ENCODE results near the gene NTM. TPM values are rescaled to one million over a fixed set of nuclear protein-coding genes. Genes with fewer than 3 reads are reported as not detected.

The NTM gene
- total and polyA plus RNA-seq, 9 donors = 0.16 to 8.5 (median 0.55) TPM; not detected in 3

DNA sequence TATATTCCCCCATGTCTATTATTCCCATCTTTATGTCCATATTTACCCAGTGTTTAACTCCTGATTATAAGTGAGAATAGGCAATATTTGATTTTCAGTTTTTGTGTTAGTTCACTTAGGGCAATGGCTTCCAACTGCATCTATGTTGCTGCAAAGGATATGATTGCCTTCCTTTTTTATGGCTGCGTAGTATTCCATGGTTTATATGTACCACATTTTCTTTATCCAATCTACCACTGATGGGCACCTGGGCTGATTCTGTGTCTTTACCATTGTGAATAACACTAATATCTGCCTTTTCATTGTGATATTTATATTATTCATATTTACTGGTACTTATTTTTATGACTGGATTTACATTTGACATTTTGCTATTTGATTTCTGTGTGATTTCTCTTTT is 649.6 kb downstream of the NTM start:
- TF ChIP-seq POLR2A (IDR thresholded peaks at IDR 0.05) (no peak), CTCF (IDR thresholded peaks at IDR 0.05) (no peak), EP300 (IDR thresholded peaks at IDR 0.05) (no peak)
- Histone ChIP-seq H3K9me3 (no peaks in the 10 kb centered on the region), H3K27ac (no peak overlapping the region), H3K27me3 (no peaks in the 10 kb centered on the region), H3K4me3 (no peak overlapping the region), H3K4me1 (ENCODE audit: insufficient read depth) (no peaks in the 10 kb centered on the region), H3K36me3 (no peaks in the 10 kb centered on the region)
- intact Hi-C loops (cut with DNase I) = no loop called here
- WGBS, 3 donors = 87 to 100% (median 98%) methylated on average over 1 of the region's 1 CpG
- DNase-seq = no peak

DNA sequence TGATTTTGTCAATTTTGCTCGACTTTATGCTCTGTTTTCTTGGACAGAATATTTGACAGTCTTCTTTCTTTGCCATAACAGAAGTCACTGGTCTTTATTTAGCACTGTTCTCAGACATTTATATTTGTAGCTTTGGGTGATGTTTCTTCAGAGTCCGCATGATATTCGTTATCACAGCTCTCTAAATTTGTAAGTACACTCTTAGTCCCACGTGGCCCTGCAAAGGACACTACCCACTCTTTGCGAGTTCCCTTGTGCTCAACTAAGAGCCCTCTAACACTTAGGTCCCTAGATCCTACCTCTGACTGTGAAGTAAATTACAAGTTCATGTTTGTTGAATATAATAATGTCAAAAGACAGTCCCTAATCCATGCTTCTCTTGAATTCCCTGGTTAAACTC is 651.9 kb downstream of the NTM start:
- Histone ChIP-seq H3K36me3 (no peaks in the 10 kb centered on the region), H3K4me3 (no peak overlapping the region), H3K27me3 (no peaks in the 10 kb centered on the region), H3K9me3 (no peaks in the 10 kb centered on the region), H3K27ac (no peak overlapping the region), H3K4me1 (ENCODE audit: insufficient read depth) (no peaks in the 10 kb centered on the region)
- no peak for TF ChIP-seq POLR2A (IDR thresholded peaks at IDR 0.05)
- no peak for TF ChIP-seq EP300 (IDR thresholded peaks at IDR 0.05)
- TF ChIP-seq CTCF (IDR thresholded peaks at IDR 0.05) = no peak
- 74 to 80% (median 77%) methylated on average over 5 of the region's 5 CpGs for WGBS, 3 donors
- DNase-seq = no peak
- intact Hi-C loops (cut with DNase I) = no loop called here

- Histone ChIP-seq H3K4me3 (no peak overlapping the region), H3K9me3 (no peaks in the 10 kb centered on the region), H3K27me3 (no peaks in the 10 kb centered on the region), H3K27ac (no peak overlapping the region), H3K4me1 (ENCODE audit: insufficient read depth) (no peaks in the 10 kb centered on the region), H3K36me3 (no peaks in the 10 kb centered on the region)
- intact Hi-C loops (cut with DNase I) = no loop called here
- no peak for TF ChIP-seq CTCF (IDR thresholded peaks at IDR 0.05)
- no peak for TF ChIP-seq EP300 (IDR thresholded peaks at IDR 0.05)
- TF ChIP-seq POLR2A (IDR thresholded peaks at IDR 0.05) = no peak
- DNase-seq = no peak
- 20 to 31% (median 25%) methylated on average over 6 of the region's 6 CpGs for WGBS, 3 donors
Measured at GRCh38 chr11:132022733-132023478, 652.5 kb downstream of the NTM start.

DNA sequence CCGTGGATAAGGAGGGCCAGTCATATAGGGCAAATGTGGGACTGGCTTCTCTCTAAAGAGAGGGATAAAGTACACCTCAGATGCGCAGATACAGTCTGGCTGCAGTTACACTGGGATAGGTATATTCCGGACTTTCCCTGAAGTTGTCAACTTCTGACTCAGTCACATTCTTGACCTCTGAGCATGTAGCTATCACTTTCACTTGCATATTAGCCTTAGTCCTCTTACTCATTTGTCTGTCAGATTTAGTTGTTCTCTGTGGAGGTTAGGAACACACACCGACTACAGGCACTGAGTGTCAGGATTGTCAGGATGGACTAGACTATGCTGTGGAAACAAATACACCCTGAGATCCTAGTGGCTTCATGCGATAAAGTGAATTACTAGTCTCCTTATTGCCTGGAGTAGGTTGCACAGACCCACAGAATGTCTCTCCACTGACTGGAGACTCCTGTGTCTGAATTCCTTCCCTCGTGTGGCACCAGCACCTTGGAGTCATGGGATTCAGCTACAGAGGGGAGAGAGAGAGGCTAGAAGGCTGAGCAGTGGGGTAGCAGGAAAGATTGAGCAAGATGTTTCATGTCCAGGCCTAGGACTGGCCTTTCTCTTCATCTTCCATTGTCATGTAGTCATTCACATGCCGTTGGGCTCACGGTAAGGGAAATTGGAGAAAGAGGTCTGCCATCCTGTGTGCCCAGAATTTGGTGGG is 654.3 kb downstream of the NTM start:
- TF ChIP-seq POLR2A (IDR thresholded peaks at IDR 0.05) (no peak), EP300 (IDR thresholded peaks at IDR 0.05) (no peak), CTCF (IDR thresholded peaks at IDR 0.05) (no peak)
- WGBS, 3 donors = 78 to 92% (median 81%) methylated on average over 8 of the region's 8 CpGs
- DNase-seq = no peak
- Histone ChIP-seq H3K4me3 (no peak overlapping the region), H3K36me3 (no peaks in the 10 kb centered on the region), H3K27me3 (no peaks in the 10 kb centered on the region), H3K27ac (no peak overlapping the region), H3K4me1 (ENCODE audit: insufficient read depth) (no peaks in the 10 kb centered on the region), H3K9me3 (no peaks in the 10 kb centered on the region)
- intact Hi-C loops (cut with DNase I) = no loop called here
